GM23248 (cell line): ENCODE results near the gene CALD1.

ENCODE experiments used
- EZH2 ChIP-seq: fragments of 200-600 bp; sonication (generic); IDR thresholded peaks from 2 replicates; pipeline ENCODE4 v1.6.1; 2018; ENCODE audit warnings: antibody characterized with exemption, mild to moderate bottlenecking; ENCODE audit not compliant: insufficient read depth, poor library complexity, severe bottlenecking
- EZH2phosphoT487 ChIP-seq: fragments of 200-600 bp; sonication (generic); IDR thresholded peaks from 2 replicates; pipeline ENCODE4 v1.6.1; 2018; ENCODE audit warnings: antibody characterized with exemption, moderate library complexity, mild to moderate bottlenecking, low read depth; ENCODE audit not compliant: insufficient read depth

- no peak for TF ChIP-seq EZH2
- no peak for TF ChIP-seq EZH2phosphoT487
Observed at GRCh38 chr7:134842062-134842461, 62.6 kb downstream of the CALD1 start.
